ENCODE data around the gene CAPNS2. TPM values are rescaled to one million over a fixed set of nuclear protein-coding genes. Genes with fewer than 3 reads are reported as not detected.

The CAPNS2 gene
- total RNA-seq, 1 donor from 2014 or later: 33.9 TPM

GRCh38 chr16:55577887-55578286 is 11.4 kb downstream of the CAPNS2 start:
- Histone ChIP-seq H3K4me3 (no peak overlapping the region), H3K9me3 (no peaks in the 10 kb centered on the region), H3K4me1 (peaks cover 6% of the 10 kb centered on the region), H3K36me3 (peaks cover 0 to 15% of the 10 kb centered on the region in 2 donors), H3K27me3 (no peaks in the 10 kb centered on the region), H3K27ac (no peak overlapping the region)
- intact Hi-C loops (cut with DNase I): no loop called here
- DNase-seq (ENCODE audit: extremely low spot score in 2 of 2): no peak
- TF ChIP-seq, protein P1, sequence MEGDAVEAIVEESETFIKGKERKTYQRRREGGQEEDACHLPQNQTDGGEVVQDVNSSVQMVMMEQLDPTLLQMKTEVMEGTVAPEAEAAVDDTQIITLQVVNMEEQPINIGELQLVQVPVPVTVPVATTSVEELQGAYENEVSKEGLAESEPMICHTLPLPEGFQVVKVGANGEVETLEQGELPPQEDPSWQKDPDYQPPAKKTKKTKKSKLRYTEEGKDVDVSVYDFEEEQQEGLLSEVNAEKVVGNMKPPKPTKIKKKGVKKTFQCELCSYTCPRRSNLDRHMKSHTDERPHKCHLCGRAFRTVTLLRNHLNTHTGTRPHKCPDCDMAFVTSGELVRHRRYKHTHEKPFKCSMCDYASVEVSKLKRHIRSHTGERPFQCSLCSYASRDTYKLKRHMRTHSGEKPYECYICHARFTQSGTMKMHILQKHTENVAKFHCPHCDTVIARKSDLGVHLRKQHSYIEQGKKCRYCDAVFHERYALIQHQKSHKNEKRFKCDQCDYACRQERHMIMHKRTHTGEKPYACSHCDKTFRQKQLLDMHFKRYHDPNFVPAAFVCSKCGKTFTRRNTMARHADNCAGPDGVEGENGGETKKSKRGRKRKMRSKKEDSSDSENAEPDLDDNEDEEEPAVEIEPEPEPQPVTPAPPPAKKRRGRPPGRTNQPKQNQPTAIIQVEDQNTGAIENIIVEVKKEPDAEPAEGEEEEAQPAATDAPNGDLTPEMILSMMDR (IDR thresholded peaks at IDR 0.05): no peak
- TF ChIP-seq POLR2A (IDR thresholded peaks at IDR 0.05) (no peak), POLR2AphosphoS5 (IDR thresholded peaks at IDR 0.05; ENCODE audit: insufficient read depth in 1 of 2, low read depth in 1 of 2) (no peak)

DNA sequence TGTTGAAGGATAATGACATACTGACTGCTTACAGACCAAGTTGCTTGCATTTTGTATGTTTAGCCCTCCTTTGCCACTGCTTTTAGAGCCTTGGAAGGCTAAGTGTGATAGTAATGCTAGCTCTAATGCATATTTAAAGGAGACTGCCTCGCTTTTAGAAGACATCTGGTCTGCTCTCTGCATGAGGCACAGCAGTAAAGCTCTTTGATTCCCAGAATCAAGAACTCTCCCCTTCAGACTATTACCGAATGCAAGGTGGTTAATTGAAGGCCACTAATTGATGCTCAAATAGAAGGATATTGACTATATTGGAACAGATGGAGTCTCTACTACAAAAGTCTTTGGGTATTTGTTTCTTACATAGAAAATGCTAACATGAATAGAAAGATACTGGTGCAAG is 19.1 kb downstream of the CAPNS2 start:
- H3K4me3 ChIP-seq: no peak overlapping the region
- H3K27me3 ChIP-seq: no peaks in the 10 kb centered on the region
- H3K27ac ChIP-seq: no peak overlapping the region
- H3K36me3 ChIP-seq: peaks cover 0 to 2% of the 10 kb centered on the region in 2 donors
- TF ChIP-seq POLR2AphosphoS5 (IDR thresholded peaks at IDR 0.05; ENCODE audit: insufficient read depth in 1 of 2, low read depth in 1 of 2): no peak
- TF ChIP-seq, protein P1 (IDR thresholded peaks at IDR 0.05): no peak
- no peak for TF ChIP-seq POLR2A (IDR thresholded peaks at IDR 0.05)
- no peak for DNase-seq (ENCODE audit: extremely low spot score in 2 of 2)
- H3K9me3 ChIP-seq: no peaks in the 10 kb centered on the region
- intact Hi-C loops (cut with DNase I): no loop called here
- no peaks in the 10 kb centered on the region for H3K4me1 ChIP-seq

DNA sequence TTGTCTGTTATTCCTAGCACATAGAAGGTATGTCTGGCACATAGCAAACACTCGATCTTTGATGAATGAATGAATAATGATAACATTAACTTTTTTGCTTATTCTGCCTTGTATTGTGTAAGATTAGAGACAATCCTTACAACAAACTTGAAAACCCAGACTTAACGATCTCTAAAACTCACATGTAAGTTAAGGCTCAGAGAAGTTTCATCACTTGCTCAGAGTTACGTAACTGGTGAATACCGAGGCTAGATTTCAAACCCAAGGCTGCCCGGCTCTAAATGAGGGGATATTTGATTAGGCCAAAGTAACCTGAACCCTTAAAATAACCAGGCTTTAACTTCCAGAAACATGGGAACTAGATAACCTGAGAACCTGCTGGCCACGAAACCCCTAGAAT is 22.3 kb downstream of the CAPNS2 start:
- DNase-seq (ENCODE audit: extremely low spot score in 2 of 2): no peak
- Histone ChIP-seq H3K27me3 (no peaks in the 10 kb centered on the region), H3K36me3 (no peaks in the 10 kb centered on the region), H3K4me3 (no peak overlapping the region), H3K27ac (no peak overlapping the region), H3K9me3 (no peaks in the 10 kb centered on the region), H3K4me1 (no peaks in the 10 kb centered on the region)
- intact Hi-C loops (cut with DNase I): no loop called here
- TF ChIP-seq, protein P1 (IDR thresholded peaks at IDR 0.05): no peak
- TF ChIP-seq POLR2A (IDR thresholded peaks at IDR 0.05): no peak

- TF ChIP-seq, protein P1 (IDR thresholded peaks at IDR 0.05): no peak
- intact Hi-C loops (cut with DNase I): no loop called here
- H3K27ac ChIP-seq: no peak overlapping the region
- no peaks in the 10 kb centered on the region for H3K36me3 ChIP-seq
- no peaks in the 10 kb centered on the region for H3K27me3 ChIP-seq
- no peak for DNase-seq (ENCODE audit: extremely low spot score in 2 of 2)
- no peaks in the 10 kb centered on the region for H3K4me1 ChIP-seq
- no peak overlapping the region for H3K4me3 ChIP-seq
- no peaks in the 10 kb centered on the region for H3K9me3 ChIP-seq
These were observed 25.8 kb downstream of the CAPNS2 start for GRCh38 chr16:55592306-55592705.

- TF ChIP-seq, protein P1 (IDR thresholded peaks at IDR 0.05): no peak
- TF ChIP-seq POLR2A (IDR thresholded peaks at IDR 0.05) (no peak), POLR2AphosphoS5 (IDR thresholded peaks at IDR 0.05; ENCODE audit: insufficient read depth in 1 of 2, low read depth in 1 of 2) (no peak)
- no peak for DNase-seq (ENCODE audit: extremely low spot score in 2 of 2)
These were observed 31.4 kb downstream of the CAPNS2 start for GRCh38 chr16:55597928-55598327.

More at GRCh38 chr16:55597928-55598327, 31.4 kb downstream of the CAPNS2 start:
- Histone ChIP-seq H3K4me3 (no peak overlapping the region), H3K27ac (no peak overlapping the region), H3K36me3 (no peaks in the 10 kb centered on the region), H3K9me3 (no peaks in the 10 kb centered on the region), H3K27me3 (no peaks in the 10 kb centered on the region), H3K4me1 (no peaks in the 10 kb centered on the region)
- intact Hi-C loops (cut with DNase I): no loop called here

All from vagina (tissue), 2 donors.